Thyroid gland (tissue), 4 donors: Measurements from ENCODE around the gene ZNF423.

ENCODE experiments used
- POLR2A ChIP-seq, 2 donors: fragments of 450-650 bp; IDR thresholded peaks; one replicate each; pipeline ENCODE4 v1.6.1; 2017; ENCODE audit warnings: antibody characterized with exemption in 2 of 2, mild to moderate bottlenecking in 2 of 2, moderate library complexity in 1 of 2
- TF ChIP-seq, protein P1 (sequence below), 6 experiments: fragments of 200-600 bp in 3 of 6; fragments of 450-650 bp in 3 of 6; sonication (generic) in 3 of 6; IDR thresholded peaks; one replicate each; pipeline ENCODE4 v1.5.1; 2016 to 2019; ENCODE audit warnings: antibody characterized with exemption in 6 of 6, mild to moderate bottlenecking in 2 of 6, inconsistent platforms in 1 of 6, moderate library complexity in 1 of 6

DNA sequence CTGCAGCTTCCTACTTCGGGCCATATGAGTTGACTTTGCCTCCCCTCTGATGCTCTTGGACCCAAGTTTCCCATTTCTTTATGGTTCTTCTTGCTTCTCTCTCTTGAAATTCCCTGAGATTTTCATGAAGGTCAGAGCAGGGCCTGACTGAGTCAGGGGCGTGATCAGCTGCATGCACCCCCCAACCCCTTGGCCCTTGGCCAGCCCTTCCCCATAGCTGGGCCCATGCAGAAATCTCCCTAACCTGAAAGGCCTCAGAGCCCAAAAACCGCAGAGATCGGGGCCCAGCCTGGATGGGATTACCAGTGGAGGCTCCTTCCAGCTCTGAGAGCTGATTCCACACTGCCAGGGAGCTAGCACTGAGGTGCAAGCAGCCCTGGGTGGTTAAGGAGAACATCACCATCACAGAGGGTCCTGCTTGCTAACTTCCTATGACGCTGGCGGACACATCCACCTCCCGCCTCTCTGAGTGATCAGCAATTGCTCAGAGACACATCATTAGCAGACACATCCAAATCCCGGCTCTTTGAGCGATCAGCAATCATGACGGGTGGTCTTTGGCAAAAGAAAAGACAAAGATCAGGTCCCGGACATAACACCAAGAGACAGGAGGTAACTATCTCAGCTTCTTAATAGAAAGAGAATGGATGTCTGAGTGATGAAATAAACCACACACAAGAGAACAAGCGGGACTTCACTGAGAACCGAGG lies 320.9 kb downstream of the ZNF423 start:
- no peak for TF ChIP-seq POLR2A (IDR thresholded peaks at IDR 0.05)
- TF ChIP-seq, protein P1, sequence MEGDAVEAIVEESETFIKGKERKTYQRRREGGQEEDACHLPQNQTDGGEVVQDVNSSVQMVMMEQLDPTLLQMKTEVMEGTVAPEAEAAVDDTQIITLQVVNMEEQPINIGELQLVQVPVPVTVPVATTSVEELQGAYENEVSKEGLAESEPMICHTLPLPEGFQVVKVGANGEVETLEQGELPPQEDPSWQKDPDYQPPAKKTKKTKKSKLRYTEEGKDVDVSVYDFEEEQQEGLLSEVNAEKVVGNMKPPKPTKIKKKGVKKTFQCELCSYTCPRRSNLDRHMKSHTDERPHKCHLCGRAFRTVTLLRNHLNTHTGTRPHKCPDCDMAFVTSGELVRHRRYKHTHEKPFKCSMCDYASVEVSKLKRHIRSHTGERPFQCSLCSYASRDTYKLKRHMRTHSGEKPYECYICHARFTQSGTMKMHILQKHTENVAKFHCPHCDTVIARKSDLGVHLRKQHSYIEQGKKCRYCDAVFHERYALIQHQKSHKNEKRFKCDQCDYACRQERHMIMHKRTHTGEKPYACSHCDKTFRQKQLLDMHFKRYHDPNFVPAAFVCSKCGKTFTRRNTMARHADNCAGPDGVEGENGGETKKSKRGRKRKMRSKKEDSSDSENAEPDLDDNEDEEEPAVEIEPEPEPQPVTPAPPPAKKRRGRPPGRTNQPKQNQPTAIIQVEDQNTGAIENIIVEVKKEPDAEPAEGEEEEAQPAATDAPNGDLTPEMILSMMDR (IDR thresholded peaks at IDR 0.05), result no peak
